K562 (cell line): Measurements from ENCODE around the gene WDR91.

ENCODE experiments used
- ATF1 ChIP-seq, 2 experiments: fragments of 450-650 bp in 1 of 2; IDR thresholded peaks; 2 replicates each; pipeline ENCODE4 v1.6.1; 2016; ENCODE audit warnings: missing compliant biosample characterization in 1 of 2, missing genetic modification characterization in 1 of 2
- CEBPZ ChIP-seq: fragments of 150-350 bp; IDR thresholded peaks from 2 replicates; pipeline ENCODE4 v1.6.1; 2014; ENCODE audit warnings: low read depth, mild to moderate bottlenecking, low read length, borderline replicate concordance
- CHD2 ChIP-seq: IDR thresholded peaks from 2 replicates; pipeline ENCODE4 v1.6.1; 2011; ENCODE audit warnings: low read depth, low read length
- HDAC6 ChIP-seq: IDR thresholded peaks from 2 replicates; pipeline ENCODE4 v1.6.1; 2012; ENCODE audit warnings: low read depth, mild to moderate bottlenecking, control low read depth, inconsistent platforms, low read length, moderate library complexity
- JUN ChIP-seq, 2 experiments: sonication (generic) in 1 of 2; formaldehyde crosslinking in 1 of 2; IDR thresholded peaks; 2 replicates each; pipeline versions ENCODE4 v1.6.1 to v1.8.0; 2012 to 2022; ENCODE audit warnings: borderline replicate concordance in 2 of 2, mild to moderate bottlenecking in 2 of 2, improper control_type of control experiment in 1 of 2, low read depth in 1 of 2, low read length in 1 of 2, missing genetic modification reagents in 1 of 2
- MXI1 ChIP-seq: IDR thresholded peaks from 2 replicates; pipeline ENCODE4 v1.6.1; 2011; ENCODE audit warnings: low read depth, mild to moderate bottlenecking, improper control_type of control experiment, low read length
- NR1H2 ChIP-seq: sonication (generic); formaldehyde crosslinking; IDR thresholded peaks from 2 replicates; pipeline ENCODE4 v1.4.0; 2020; ENCODE audit warnings: mild to moderate bottlenecking, missing genetic modification reagents
- NUFIP1 ChIP-seq: fragments of 450-650 bp; IDR thresholded peaks from 2 replicates; pipeline ENCODE4 v1.6.1; 2018; ENCODE audit not compliant: partially characterized antibody
- SMAD3 ChIP-seq: fragments of 450-650 bp; formaldehyde crosslinking; conservative IDR thresholded peaks from 2 replicates; pipeline ENCODE4 v1.4.0; 2020; ENCODE audit warnings: mild to moderate bottlenecking
- TCF7 ChIP-seq: sonication (generic); IDR thresholded peaks from 2 replicates; pipeline ENCODE4 v1.6.1; 2016; ENCODE audit warnings: antibody characterized with exemption, borderline replicate concordance
- ZHX1 ChIP-seq: fragments of 150-350 bp; conservative IDR thresholded peaks from 2 replicates; pipeline ENCODE4 v1.6.1; 2014; ENCODE audit warnings: low read length

GRCh38 chr7:135166338-135166990 lies 44.9 kb downstream of the WDR91 start:
- TF ChIP-seq MXI1, result no peak
- TF ChIP-seq TCF7, result no peak
- TF ChIP-seq CHD2, result no peak
- no peak for TF ChIP-seq SMAD3 (CRISPR knock-in tag)
- no peak for TF ChIP-seq HDAC6
- no peak for TF ChIP-seq NUFIP1
- TF ChIP-seq NR1H2 (CRISPR knock-in tag), result no peak
- TF ChIP-seq ZHX1, result no peak
- TF ChIP-seq CEBPZ, result no peak
- no peak for TF ChIP-seq JUN (IDR thresholded peaks at IDR 0.05; ENCODE audit: borderline replicate concordance, low read depth, low read length)
- TF ChIP-seq JUN (CRISPR knock-in tag; IDR thresholded peaks at IDR 0.05; ENCODE audit: borderline replicate concordance), result no peak
- TF ChIP-seq ATF1 (CRISPR knock-in tag; IDR thresholded peaks at IDR 0.05), result no peak
- no peak for TF ChIP-seq ATF1 (tag; IDR thresholded peaks at IDR 0.05)
